ENCODE measurements around the gene UBL4A.
A peak's percentile ranks its signal among the peaks of the same experiment; 100 is the strongest.
"Not testable (repeated sequence)": the region's sequence is repeated elsewhere in the genome, so short reads cannot be mapped to it uniquely, and the experiment has no call there.

Gene UBL4A

GRCh38 chrX:154506483-154507332 lies 20.3 kb upstream of the UBL4A start:
- Histone ChIP-seq H3K4me1 (ENCODE audit: control insufficient read depth, insufficient read depth, low read length) (no peaks in the 10 kb centered on the region), H3K9me3 (ENCODE audit: control insufficient read depth, insufficient read depth, low read length) (no peaks in the 10 kb centered on the region), H3K27me3 (ENCODE audit: control insufficient read depth, insufficient read depth, low read length) (no peaks in the 10 kb centered on the region), H3K9ac (ENCODE audit: low read depth, low read length) (no peak overlapping the region), H3K36me3 (ENCODE audit: control insufficient read depth, insufficient read depth, low read length) (peaks cover 11% of the 10 kb centered on the region), H3K4me3 (ENCODE audit: low read depth, low read length) (no peak overlapping the region)

GRCh38 chrX:154505734-154506133 lies 19.3 kb upstream of the UBL4A start:
- H3K9me3 ChIP-seq (ENCODE audit: control insufficient read depth, insufficient read depth, low read length), result no peaks in the 10 kb centered on the region
- H3K4me1 ChIP-seq (ENCODE audit: control insufficient read depth, insufficient read depth, low read length), result no peaks in the 10 kb centered on the region
- peaks cover 11% of the 10 kb centered on the region for H3K36me3 ChIP-seq (ENCODE audit: control insufficient read depth, insufficient read depth, low read length)
- H3K27me3 ChIP-seq (ENCODE audit: control insufficient read depth, insufficient read depth, low read length), result no peaks in the 10 kb centered on the region
- no peak overlapping the region for H3K9ac ChIP-seq (ENCODE audit: low read depth, low read length)
- no peak overlapping the region for H3K4me3 ChIP-seq (ENCODE audit: low read depth, low read length)

GRCh38 chrX:154502989-154503388 lies 16.6 kb upstream of the UBL4A start:
- Histone ChIP-seq H3K4me1 (ENCODE audit: control insufficient read depth, insufficient read depth, low read length) (no peaks in the 10 kb centered on the region), H3K36me3 (ENCODE audit: control insufficient read depth, insufficient read depth, low read length) (peaks cover 11% of the 10 kb centered on the region), H3K4me3 (ENCODE audit: low read depth, low read length) (no peak overlapping the region), H3K9me3 (ENCODE audit: control insufficient read depth, insufficient read depth, low read length) (no peaks in the 10 kb centered on the region), H3K9ac (ENCODE audit: low read depth, low read length) (no peak overlapping the region), H3K27me3 (ENCODE audit: control insufficient read depth, insufficient read depth, low read length) (no peaks in the 10 kb centered on the region)

- H3K4me1 ChIP-seq (ENCODE audit: control insufficient read depth, insufficient read depth, low read length), result no peaks in the 10 kb centered on the region
Observed at GRCh38 chrX:154502098-154502497, 15.7 kb upstream of the UBL4A start.

GRCh38 chrX:154501423-154501822 lies 15.0 kb upstream of the UBL4A start:
- H3K36me3 ChIP-seq (ENCODE audit: control insufficient read depth, insufficient read depth, low read length); H3K4me1 ChIP-seq (ENCODE audit: control insufficient read depth, insufficient read depth, low read length); H3K4me3 ChIP-seq (ENCODE audit: low read depth, low read length); H3K9me3 ChIP-seq (ENCODE audit: control insufficient read depth, insufficient read depth, low read length); H3K27me3 ChIP-seq (ENCODE audit: control insufficient read depth, insufficient read depth, low read length); H3K9ac ChIP-seq (ENCODE audit: low read depth, low read length): not testable (repeated sequence)

More at GRCh38 chrX:154502098-154502497, 15.7 kb upstream of the UBL4A start:
- Histone ChIP-seq H3K9me3 (ENCODE audit: control insufficient read depth, insufficient read depth, low read length) (no peaks in the 10 kb centered on the region), H3K4me3 (ENCODE audit: low read depth, low read length) (no peak overlapping the region), H3K36me3 (ENCODE audit: control insufficient read depth, insufficient read depth, low read length) (peaks cover 11% of the 10 kb centered on the region), H3K9ac (ENCODE audit: low read depth, low read length) (no peak overlapping the region), H3K27me3 (ENCODE audit: control insufficient read depth, insufficient read depth, low read length) (no peaks in the 10 kb centered on the region)

GRCh38 chrX:154496591-154497137 lies 10.2 kb upstream of the UBL4A start:
- not testable (repeated sequence) for H3K4me3 ChIP-seq (ENCODE audit: low read depth, low read length); H3K36me3 ChIP-seq (ENCODE audit: control insufficient read depth, insufficient read depth, low read length); H3K9ac ChIP-seq (ENCODE audit: low read depth, low read length); H3K4me1 ChIP-seq (ENCODE audit: control insufficient read depth, insufficient read depth, low read length); H3K9me3 ChIP-seq (ENCODE audit: control insufficient read depth, insufficient read depth, low read length); H3K27me3 ChIP-seq (ENCODE audit: control insufficient read depth, insufficient read depth, low read length)

GRCh38 chrX:154495472-154495922 lies 9.1 kb upstream of the UBL4A start:
- Histone ChIP-seq H3K4me3 (ENCODE audit: low read depth, low read length) (no peak overlapping the region), H3K9ac (ENCODE audit: low read depth, low read length) (no peak overlapping the region), H3K27me3 (ENCODE audit: control insufficient read depth, insufficient read depth, low read length) (no peaks in the 10 kb centered on the region), H3K4me1 (ENCODE audit: control insufficient read depth, insufficient read depth, low read length) (no peaks in the 10 kb centered on the region), H3K9me3 (ENCODE audit: control insufficient read depth, insufficient read depth, low read length) (no peaks in the 10 kb centered on the region), H3K36me3 (ENCODE audit: control insufficient read depth, insufficient read depth, low read length) (no peaks in the 10 kb centered on the region)

- Histone ChIP-seq H3K27me3 (ENCODE audit: control insufficient read depth, insufficient read depth, low read length) (no peaks in the 10 kb centered on the region), H3K4me1 (ENCODE audit: control insufficient read depth, insufficient read depth, low read length) (peaks cover 2% of the 10 kb centered on the region)
Observed at GRCh38 chrX:154494715-154495114, 8.3 kb upstream of the UBL4A start.

GRCh38 chrX:154490414-154491083 lies 4.1 kb upstream of the UBL4A start, which contains the start of gene SLC10A3:
Gene SLC10A3, minus strand, starts transcription at chrX:154490629. Its CDS starts 1,689 bp downstream, at chrX:154488940.
- peaks cover 4% of the 10 kb centered on the region for H3K36me3 ChIP-seq (ENCODE audit: control insufficient read depth, insufficient read depth, low read length)
- peaks cover 4% of the 10 kb centered on the region for H3K27me3 ChIP-seq (ENCODE audit: control insufficient read depth, insufficient read depth, low read length)
- peaks cover 4% of the 10 kb centered on the region for H3K4me1 ChIP-seq (ENCODE audit: control insufficient read depth, insufficient read depth, low read length)
- peak within 1 kb of the TSS; percentile 61 for H3K4me3 ChIP-seq (ENCODE audit: low read depth, low read length)
- no peaks in the 10 kb centered on the region for H3K9me3 ChIP-seq (ENCODE audit: control insufficient read depth, insufficient read depth, low read length)
- H3K9ac ChIP-seq (ENCODE audit: low read depth, low read length), result peak within 1 kb of the TSS; percentile 70

More at GRCh38 chrX:154494715-154495114, 8.3 kb upstream of the UBL4A start:
- H3K4me3 ChIP-seq (ENCODE audit: low read depth, low read length), result no peak overlapping the region
- no peak overlapping the region for H3K9ac ChIP-seq (ENCODE audit: low read depth, low read length)
- no peaks in the 10 kb centered on the region for H3K36me3 ChIP-seq (ENCODE audit: control insufficient read depth, insufficient read depth, low read length)
- H3K9me3 ChIP-seq (ENCODE audit: control insufficient read depth, insufficient read depth, low read length), result no peaks in the 10 kb centered on the region

- peak overlapping the region; percentile 52 for H3K4me3 ChIP-seq (ENCODE audit: low read depth, low read length)
- peaks cover 5% of the 10 kb centered on the region for H3K36me3 ChIP-seq (ENCODE audit: control insufficient read depth, insufficient read depth, low read length)
- H3K4me1 ChIP-seq (ENCODE audit: control insufficient read depth, insufficient read depth, low read length), result peaks cover 4% of the 10 kb centered on the region
- H3K9ac ChIP-seq (ENCODE audit: low read depth, low read length), result no peak overlapping the region
- H3K27me3 ChIP-seq (ENCODE audit: control insufficient read depth, insufficient read depth, low read length), result peaks cover 4% of the 10 kb centered on the region
- no peaks in the 10 kb centered on the region for H3K9me3 ChIP-seq (ENCODE audit: control insufficient read depth, insufficient read depth, low read length)
Observed at GRCh38 chrX:154490021-154490413, 3.6 kb upstream of the UBL4A start.

- Histone ChIP-seq H3K9me3 (ENCODE audit: control insufficient read depth, insufficient read depth, low read length) (no peaks in the 10 kb centered on the region), H3K27me3 (ENCODE audit: control insufficient read depth, insufficient read depth, low read length) (peaks cover 4% of the 10 kb centered on the region), H3K4me1 (ENCODE audit: control insufficient read depth, insufficient read depth, low read length) (peaks cover 4% of the 10 kb centered on the region), H3K36me3 (ENCODE audit: control insufficient read depth, insufficient read depth, low read length) (peaks cover 13% of the 10 kb centered on the region), H3K4me3 (ENCODE audit: low read depth, low read length) (no peak overlapping the region), H3K9ac (ENCODE audit: low read depth, low read length) (no peak overlapping the region)
Observed at GRCh38 chrX:154489182-154489581, 2.8 kb upstream of the UBL4A start.
